Measurements from ENCODE around the gene GPR32.

DNA sequence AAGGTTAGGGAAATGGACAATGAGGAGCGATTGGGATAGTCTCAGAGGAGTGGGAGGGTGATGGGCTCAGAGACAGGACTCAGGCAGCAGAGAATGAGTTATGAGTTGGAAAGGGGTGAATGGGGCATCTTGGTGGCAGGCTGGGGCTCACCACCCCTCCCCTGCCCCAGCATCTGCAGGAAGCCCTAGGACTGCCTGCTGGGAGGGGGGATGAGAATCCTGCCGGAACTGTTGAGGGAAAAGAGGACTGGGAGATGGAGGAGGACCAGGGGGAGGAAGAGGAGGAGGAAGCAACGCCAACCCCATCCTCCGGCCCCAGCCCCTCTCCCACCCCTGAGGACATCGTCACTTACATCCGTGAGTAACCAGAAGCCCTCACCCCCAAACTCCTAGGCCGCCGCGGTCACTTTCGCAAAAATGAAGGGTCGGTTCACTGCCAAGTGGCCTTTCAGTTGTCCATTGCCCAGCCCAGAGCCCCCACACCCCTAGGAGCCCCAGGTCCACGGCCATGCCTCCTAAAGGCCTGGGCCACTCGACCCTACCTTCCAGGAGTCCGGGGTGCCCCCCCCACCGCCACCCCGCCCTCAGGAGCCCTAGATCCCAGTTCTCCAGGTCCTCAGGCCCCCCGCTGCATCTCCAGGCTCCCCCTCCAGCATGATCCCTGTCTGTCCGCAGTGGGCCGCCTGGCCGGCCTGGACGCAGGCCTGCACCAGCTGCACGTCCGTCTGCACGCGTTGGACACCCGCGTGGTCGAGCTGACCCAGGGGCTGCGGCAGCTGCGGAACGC is 46.3 kb upstream of the GPR32 start:
- no peak for TF ChIP-seq POLR2AphosphoS5 (IDR thresholded peaks at IDR 0.05; ENCODE audit: low read length)
- no peak for TF ChIP-seq RB1 (IDR thresholded peaks at IDR 0.05; ENCODE audit: borderline replicate concordance)
- TF ChIP-seq RCOR1 (conservative IDR thresholded peaks at IDR 0.05; ENCODE audit: low read depth, low read length): no peak
- TF ChIP-seq, protein P1, sequence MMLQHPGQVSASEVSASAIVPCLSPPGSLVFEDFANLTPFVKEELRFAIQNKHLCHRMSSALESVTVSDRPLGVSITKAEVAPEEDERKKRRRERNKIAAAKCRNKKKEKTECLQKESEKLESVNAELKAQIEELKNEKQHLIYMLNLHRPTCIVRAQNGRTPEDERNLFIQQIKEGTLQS (IDR thresholded peaks at IDR 0.05; ENCODE audit: borderline replicate concordance, extremely low read depth, low read depth, low read length): no peak
- TF ChIP-seq, protein P2, sequence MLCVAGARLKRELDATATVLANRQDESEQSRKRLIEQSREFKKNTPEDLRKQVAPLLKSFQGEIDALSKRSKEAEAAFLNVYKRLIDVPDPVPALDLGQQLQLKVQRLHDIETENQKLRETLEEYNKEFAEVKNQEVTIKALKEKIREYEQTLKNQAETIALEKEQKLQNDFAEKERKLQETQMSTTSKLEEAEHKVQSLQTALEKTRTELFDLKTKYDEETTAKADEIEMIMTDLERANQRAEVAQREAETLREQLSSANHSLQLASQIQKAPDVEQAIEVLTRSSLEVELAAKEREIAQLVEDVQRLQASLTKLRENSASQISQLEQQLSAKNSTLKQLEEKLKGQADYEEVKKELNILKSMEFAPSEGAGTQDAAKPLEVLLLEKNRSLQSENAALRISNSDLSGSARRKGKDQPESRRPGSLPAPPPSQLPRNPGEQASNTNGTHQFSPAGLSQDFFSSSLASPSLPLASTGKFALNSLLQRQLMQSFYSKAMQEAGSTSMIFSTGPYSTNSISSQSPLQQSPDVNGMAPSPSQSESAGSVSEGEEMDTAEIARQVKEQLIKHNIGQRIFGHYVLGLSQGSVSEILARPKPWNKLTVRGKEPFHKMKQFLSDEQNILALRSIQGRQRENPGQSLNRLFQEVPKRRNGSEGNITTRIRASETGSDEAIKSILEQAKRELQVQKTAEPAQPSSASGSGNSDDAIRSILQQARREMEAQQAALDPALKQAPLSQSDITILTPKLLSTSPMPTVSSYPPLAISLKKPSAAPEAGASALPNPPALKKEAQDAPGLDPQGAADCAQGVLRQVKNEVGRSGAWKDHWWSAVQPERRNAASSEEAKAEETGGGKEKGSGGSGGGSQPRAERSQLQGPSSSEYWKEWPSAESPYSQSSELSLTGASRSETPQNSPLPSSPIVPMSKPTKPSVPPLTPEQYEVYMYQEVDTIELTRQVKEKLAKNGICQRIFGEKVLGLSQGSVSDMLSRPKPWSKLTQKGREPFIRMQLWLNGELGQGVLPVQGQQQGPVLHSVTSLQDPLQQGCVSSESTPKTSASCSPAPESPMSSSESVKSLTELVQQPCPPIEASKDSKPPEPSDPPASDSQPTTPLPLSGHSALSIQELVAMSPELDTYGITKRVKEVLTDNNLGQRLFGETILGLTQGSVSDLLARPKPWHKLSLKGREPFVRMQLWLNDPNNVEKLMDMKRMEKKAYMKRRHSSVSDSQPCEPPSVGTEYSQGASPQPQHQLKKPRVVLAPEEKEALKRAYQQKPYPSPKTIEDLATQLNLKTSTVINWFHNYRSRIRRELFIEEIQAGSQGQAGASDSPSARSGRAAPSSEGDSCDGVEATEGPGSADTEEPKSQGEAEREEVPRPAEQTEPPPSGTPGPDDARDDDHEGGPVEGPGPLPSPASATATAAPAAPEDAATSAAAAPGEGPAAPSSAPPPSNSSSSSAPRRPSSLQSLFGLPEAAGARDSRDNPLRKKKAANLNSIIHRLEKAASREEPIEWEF (IDR thresholded peaks at IDR 0.05; ENCODE audit: insufficient replicate concordance, low read depth, low read length): no peak

All from GM12878 (cell line).